RWPE2 (cell line): Measurements from ENCODE around the gene AUNIP.

Experiments
- ATAC-seq: fragments of 200-7000 bp; cut with Tn5 transposase; 3 replicates; pipeline ENCODE4 v1.9.1; 2021; ENCODE audit warnings: low read depth
- DNase-seq: peaks from one replicate; pipeline ENCODE4 v3.0.0-alpha.2; 2020; ENCODE audit warnings: low spot score
- H3K27ac ChIP-seq: fragments of 450-650 bp; 2 replicates; pipeline ENCODE4 v1.5.1; 2017; ENCODE audit warnings: mild to moderate bottlenecking; ENCODE audit not compliant: poor library complexity, severe bottlenecking
- H3K27me3 ChIP-seq: fragments of 250-450 bp; sonication (Bioruptor Pico); 2 replicates; pipeline ENCODE4 v1.5.1; 2021; ENCODE audit warnings: mild to moderate bottlenecking, moderate library complexity; ENCODE audit not compliant: insufficient read depth, poor library complexity, severe bottlenecking
- H3K36me3 ChIP-seq: fragments of 250-450 bp; sonication (Bioruptor Pico); 2 replicates; pipeline ENCODE4 v1.5.1; 2020; ENCODE audit warnings: low read depth, mild to moderate bottlenecking, moderate library complexity
- H3K4me1 ChIP-seq: fragments of 250-450 bp; sonication (Bioruptor Pico); 2 replicates; pipeline ENCODE4 v1.5.1; 2021; ENCODE audit warnings: mild to moderate bottlenecking, moderate library complexity; ENCODE audit not compliant: insufficient read depth, poor library complexity, severe bottlenecking
- H3K4me3 ChIP-seq: fragments of 250-450 bp; sonication (Bioruptor Pico); 2 replicates; pipeline ENCODE4 v1.5.1; 2021; ENCODE audit warnings: mild to moderate bottlenecking, moderate library complexity; ENCODE audit not compliant: severe bottlenecking
- H3K9me3 ChIP-seq: fragments of 250-450 bp; sonication (Bioruptor Pico); 2 replicates; pipeline ENCODE4 v1.5.1; 2021; ENCODE audit warnings: mild to moderate bottlenecking, moderate library complexity; ENCODE audit not compliant: severe bottlenecking
- TF ChIP-seq, protein P1 (sequence below): fragments of 450-650 bp; IDR thresholded peaks from one replicate; pipeline ENCODE4 v1.5.1; 2017; ENCODE audit warnings: mild to moderate bottlenecking, moderate library complexity; ENCODE audit not compliant: poor library complexity, severe bottlenecking

AUNIP gene

DNA sequence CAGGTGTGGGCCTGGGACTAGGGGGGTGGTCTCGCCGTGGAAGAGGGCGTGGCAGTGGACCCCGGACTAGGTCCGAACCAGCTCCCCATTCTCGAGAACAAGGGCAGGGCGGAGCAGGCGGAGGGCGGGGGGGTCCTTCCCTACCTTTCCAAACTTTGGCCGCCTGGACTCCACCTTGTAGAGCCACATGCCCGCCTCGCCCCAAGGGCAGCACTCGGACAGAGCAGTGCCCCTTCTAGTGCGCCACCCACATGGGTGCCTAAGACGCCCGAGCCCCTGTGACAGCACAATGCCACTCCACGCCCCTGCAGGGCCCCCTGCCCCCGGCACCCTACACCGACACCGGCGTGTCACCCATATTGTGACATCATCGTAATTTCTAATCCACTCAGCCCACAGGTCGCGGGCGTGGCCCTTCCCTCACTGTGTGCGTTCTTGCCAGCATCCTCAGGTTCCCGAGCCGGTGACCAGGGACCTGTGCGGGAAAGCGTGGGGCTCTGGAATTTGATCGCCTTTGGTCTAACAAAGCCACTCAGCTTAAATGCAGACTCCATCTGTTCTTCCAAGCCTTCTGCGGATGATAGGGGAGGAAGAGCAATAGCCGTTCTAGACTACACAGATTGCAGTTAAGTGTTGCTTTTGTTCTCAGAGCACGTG lies 47.5 kb upstream of the AUNIP start:
- Histone ChIP-seq H3K4me1 (peaks cover 13% of the 10 kb centered on the region), H3K36me3 (peaks cover 35% of the 10 kb centered on the region), H3K9me3 (no peaks in the 10 kb centered on the region), H3K4me3 (peak overlapping the region; percentile 92), H3K27ac (peak overlapping the region; percentile 77), H3K27me3 (no peaks in the 10 kb centered on the region)
- TF ChIP-seq, protein P1, sequence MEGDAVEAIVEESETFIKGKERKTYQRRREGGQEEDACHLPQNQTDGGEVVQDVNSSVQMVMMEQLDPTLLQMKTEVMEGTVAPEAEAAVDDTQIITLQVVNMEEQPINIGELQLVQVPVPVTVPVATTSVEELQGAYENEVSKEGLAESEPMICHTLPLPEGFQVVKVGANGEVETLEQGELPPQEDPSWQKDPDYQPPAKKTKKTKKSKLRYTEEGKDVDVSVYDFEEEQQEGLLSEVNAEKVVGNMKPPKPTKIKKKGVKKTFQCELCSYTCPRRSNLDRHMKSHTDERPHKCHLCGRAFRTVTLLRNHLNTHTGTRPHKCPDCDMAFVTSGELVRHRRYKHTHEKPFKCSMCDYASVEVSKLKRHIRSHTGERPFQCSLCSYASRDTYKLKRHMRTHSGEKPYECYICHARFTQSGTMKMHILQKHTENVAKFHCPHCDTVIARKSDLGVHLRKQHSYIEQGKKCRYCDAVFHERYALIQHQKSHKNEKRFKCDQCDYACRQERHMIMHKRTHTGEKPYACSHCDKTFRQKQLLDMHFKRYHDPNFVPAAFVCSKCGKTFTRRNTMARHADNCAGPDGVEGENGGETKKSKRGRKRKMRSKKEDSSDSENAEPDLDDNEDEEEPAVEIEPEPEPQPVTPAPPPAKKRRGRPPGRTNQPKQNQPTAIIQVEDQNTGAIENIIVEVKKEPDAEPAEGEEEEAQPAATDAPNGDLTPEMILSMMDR, result no peak
- no peak for ATAC-seq
- DNase-seq, result no peak

DNA sequence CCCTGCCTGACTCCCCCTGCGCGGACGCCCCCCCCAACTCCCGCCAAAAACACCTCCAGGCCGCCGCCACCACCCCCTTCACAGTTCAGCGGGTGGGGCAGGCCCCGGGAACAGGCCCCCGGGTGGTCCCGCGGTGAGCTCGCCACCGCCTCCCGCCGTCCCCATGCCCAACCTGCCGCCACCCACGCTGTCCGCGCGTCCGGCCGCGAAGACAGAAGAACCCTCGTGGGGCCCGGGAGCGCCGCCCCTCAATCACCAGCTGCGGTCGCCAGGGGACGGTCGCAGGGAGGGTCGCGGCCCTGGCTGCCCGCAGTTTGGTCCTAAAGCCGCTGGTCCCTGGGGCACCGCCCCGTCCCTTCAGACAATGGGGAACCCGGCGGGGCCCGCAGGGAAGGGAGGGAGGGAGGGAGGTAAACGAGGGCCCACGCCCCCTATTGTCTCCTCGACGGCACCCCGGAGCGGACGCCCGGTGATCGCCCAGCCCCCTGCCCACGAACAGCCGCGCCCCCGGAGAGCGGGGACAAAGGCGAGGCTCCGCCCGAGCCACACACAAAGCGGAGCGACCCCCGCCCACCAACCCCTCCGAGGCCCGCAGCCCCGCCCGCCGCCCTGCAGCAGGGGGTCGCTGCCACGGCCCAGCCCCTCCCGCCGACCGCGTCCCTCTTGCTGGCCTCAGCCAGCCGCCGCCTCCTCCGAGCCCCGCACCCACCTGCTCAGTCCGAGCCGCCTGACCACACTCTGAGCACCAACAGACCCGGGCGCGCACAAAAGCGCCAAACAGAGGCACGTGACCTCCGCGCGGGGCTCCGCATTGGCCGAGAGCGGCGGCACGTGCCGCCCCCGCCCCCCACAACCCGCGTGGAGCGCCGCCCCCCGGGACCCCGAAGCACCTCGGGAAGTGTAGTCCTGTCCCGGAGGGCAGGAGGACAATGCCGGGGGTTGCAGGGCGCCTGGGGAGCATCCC lies 46.7 kb upstream of the AUNIP start, which contains the start of gene STMN1:
TSS of gene STMN1 (minus strand) at position 740 of the 964 bp plus-strand sequence. CDS start 1,743 bp downstream, outside the sequence.
- ATAC-seq (peak; percentile 83), DNase-seq (peak; percentile 95)
- Histone ChIP-seq H3K4me3 (peak within 1 kb of the TSS; percentile 92), H3K27me3 (no peaks in the 10 kb centered on the region), H3K4me1 (peaks cover 11% of the 10 kb centered on the region), H3K9me3 (no peaks in the 10 kb centered on the region), H3K27ac (peak within 1 kb of the TSS; percentile 77), H3K36me3 (peaks cover 43% of the 10 kb centered on the region)
- TF ChIP-seq, protein P1, result no peak

DNA sequence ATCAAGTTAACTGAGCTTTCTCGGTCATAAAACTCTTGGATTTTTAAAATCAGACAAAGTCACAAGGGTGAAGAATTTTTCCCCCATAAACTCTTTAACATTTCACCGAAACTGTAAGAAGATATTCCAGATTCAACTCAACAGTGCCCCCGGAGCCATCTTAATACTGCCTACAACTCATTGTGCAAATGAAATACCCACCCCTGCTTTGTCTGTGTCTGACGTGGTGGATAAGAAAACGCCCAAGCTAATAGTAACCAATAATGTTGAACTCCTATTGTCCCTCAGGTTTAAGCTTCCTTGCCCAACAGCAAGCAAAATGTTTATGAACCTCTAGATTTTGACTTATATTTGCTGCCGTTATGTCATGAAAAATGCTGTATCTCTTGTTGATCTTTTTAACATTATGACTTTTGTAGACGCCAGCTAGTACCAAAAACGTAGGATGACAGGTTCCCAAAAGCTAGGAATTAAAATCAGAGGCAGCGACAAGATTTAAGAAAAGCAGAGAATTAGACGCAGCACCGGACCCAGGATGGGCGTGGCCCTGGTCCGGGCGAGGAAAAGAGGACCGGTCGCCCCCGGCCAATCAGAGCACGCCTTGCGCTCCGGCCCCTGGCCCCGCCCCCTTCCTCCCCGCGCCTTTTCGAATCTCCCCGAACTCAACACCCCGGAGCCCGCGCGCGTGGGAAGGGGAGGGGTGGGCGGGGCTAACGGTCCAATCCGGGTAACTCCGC lies 45.9 kb upstream of the AUNIP start:
- Histone ChIP-seq H3K27ac (peak overlapping the region; percentile 77), H3K9me3 (no peaks in the 10 kb centered on the region), H3K27me3 (no peaks in the 10 kb centered on the region), H3K4me3 (peak overlapping the region; percentile 92), H3K4me1 (peaks cover 11% of the 10 kb centered on the region), H3K36me3 (peaks cover 50% of the 10 kb centered on the region)
- DNase-seq, result peak; percentile 96
- TF ChIP-seq, protein P1, result peak; percentile 36
- peak; percentile 85 for ATAC-seq

DNA sequence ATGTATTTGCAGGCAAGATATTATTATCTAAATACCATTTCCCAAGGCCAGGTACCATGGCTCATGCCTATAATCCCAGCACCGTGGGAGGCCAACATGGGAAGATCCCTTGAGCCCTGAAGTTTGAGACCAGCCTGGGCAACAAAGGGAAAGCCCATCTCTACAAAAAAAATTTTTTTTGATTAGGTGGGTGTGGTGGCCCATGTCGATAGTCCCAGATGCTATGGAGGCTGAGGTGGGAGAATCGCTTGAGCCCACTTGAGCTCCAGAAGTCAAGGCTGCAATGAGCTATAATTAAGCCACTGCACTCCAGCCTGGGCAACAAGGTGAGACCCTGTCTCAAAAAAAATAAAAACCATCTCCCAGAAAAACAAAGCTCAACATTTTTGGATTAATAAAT lies 44.7 kb upstream of the AUNIP start:
- no peaks in the 10 kb centered on the region for H3K27me3 ChIP-seq
- no peaks in the 10 kb centered on the region for H3K9me3 ChIP-seq
- H3K36me3 ChIP-seq, result peaks cover 61% of the 10 kb centered on the region
- DNase-seq (no peak), ATAC-seq (no peak)
- TF ChIP-seq, protein P1, result no peak
- H3K27ac ChIP-seq, result peak overlapping the region; percentile 77
- H3K4me1 ChIP-seq, result peaks cover 11% of the 10 kb centered on the region
- H3K4me3 ChIP-seq, result peak overlapping the region; percentile 92
